ENCODE results near the gene PPA1. TPM values are rescaled to one million over a fixed set of nuclear protein-coding genes. Genes with fewer than 3 reads are reported as not detected.

The PPA1 gene
- total and polyA plus RNA-seq, 7 donors = 51.2 to 273 (median 99.5) TPM

DNA sequence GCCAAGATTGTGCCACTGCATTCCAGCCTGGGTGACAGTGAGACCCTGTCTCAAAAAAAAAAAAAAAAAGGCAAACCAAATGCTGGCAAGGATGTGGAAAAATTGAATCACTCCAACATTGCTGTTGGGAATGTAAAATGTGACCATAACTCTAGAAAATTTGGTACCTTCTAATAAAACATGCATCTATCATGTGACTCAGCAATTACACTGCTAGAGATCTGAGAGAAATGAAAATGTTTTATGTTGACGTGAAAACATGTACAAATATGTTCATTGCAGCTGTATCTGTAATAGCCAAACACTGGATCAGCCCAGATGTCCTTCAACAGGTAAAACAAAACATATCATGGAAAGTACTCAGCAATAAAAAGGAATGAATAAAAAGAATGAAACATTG is 32.1 kb downstream of the PPA1 start:
- peaks cover 0 to 5% (median 0%) of the 10 kb centered on the region in 4 donors for H3K9me3 ChIP-seq
- no peaks in the 10 kb centered on the region for H3K27me3 ChIP-seq
- peaks cover 0 to 81% (median 16%) of the 10 kb centered on the region in 4 donors for H3K36me3 ChIP-seq
- WGBS, 2 donors = 93 to 100% methylated on average over 1 of the region's 1 CpG
- intact Hi-C loops (cut with DNase I) = no loop called here
- H3K4me3 ChIP-seq = no peak overlapping the region
- no peaks in the 10 kb centered on the region for H3K4me1 ChIP-seq
- no peak overlapping the region for H3K27ac ChIP-seq
- TF ChIP-seq POLR2AphosphoS5 (IDR thresholded peaks at IDR 0.05) (no peak), EP300 (IDR thresholded peaks at IDR 0.05) (no peak), POLR2A (IDR thresholded peaks at IDR 0.05) (no peak)
- TF ChIP-seq, protein P1, sequence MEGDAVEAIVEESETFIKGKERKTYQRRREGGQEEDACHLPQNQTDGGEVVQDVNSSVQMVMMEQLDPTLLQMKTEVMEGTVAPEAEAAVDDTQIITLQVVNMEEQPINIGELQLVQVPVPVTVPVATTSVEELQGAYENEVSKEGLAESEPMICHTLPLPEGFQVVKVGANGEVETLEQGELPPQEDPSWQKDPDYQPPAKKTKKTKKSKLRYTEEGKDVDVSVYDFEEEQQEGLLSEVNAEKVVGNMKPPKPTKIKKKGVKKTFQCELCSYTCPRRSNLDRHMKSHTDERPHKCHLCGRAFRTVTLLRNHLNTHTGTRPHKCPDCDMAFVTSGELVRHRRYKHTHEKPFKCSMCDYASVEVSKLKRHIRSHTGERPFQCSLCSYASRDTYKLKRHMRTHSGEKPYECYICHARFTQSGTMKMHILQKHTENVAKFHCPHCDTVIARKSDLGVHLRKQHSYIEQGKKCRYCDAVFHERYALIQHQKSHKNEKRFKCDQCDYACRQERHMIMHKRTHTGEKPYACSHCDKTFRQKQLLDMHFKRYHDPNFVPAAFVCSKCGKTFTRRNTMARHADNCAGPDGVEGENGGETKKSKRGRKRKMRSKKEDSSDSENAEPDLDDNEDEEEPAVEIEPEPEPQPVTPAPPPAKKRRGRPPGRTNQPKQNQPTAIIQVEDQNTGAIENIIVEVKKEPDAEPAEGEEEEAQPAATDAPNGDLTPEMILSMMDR (IDR thresholded peaks at IDR 0.05) = no peak
- DNase-seq = no peak

DNA sequence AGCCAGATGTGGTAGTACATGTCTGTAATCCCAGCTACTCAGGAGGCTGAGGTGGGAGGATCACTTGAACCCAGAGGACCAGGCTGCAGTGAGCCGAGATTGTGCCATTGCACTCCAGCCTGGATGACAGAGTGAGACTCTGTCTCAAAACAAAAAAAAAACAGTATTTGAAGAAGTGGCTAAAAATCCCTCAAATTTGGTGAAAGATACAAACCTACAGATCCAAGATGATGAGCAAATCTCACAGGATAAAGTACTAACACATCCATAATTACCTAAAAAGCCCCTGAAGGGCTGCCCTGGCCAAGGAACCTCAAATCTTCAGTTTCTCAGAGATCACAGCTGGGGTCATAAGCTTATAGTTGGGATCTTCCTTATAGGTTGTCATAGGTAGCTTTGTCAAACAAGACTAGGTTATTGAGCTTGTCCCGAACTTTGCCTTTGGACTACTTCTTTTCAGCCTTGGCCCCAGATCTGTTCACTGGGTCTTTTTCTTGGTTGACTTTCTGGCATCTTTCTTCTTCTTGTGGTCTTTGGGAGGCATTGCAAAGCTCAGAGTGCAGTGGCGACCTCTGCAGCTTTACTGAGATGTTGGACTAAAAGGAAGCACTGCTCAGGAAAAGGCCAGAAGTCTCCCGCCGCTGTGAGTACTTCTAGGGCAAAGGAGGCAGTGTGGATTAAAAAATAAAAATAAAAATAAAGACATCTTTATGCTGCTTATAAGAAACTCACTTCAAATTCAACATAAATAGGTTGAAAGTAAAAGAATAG is 34.3 kb downstream of the PPA1 start:
- 96 to 98% methylated on average over 5 of the region's 5 CpGs for WGBS, 2 donors

DNA sequence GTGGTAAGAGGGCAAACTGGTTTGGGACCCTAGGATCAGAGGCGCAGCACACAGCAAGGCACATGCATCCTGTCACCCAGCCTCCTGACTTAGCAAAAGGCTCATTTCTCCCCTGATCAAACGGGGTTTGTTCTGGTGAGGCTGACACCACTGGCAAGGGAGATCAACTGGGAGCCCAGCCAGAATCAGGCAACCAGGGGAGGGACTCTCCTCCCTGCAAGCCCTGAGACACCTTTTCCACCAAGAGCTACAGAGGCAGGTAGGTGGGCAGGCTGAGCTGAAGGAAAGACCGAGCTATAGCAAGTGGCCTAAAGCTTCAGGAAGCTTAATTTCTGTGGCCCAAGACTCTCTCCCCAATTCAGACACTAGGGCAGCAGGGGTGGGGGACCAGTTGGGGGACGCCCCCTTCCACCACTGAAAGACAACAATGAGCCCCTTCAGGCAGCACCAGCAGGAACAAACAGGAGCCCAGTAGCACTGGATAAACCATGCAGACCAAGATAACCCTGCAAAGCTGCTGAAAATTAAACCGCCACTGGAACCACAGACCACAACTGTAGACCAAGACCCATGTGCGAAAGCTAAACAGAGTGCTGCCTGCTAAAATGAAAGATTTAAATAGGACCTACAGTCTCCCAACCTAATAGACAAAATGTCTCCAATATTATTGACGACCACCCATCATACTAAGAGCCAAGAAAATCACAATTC is 35.8 kb downstream of the PPA1 start:
- peaks cover 0 to 5% (median 0%) of the 10 kb centered on the region in 4 donors for H3K9me3 ChIP-seq
- no peak for DNase-seq
- peaks cover 0 to 47% (median 0%) of the 10 kb centered on the region in 4 donors for H3K36me3 ChIP-seq
- H3K27ac ChIP-seq = no peak overlapping the region
- intact Hi-C loops (cut with DNase I) = no loop called here
- TF ChIP-seq POLR2AphosphoS5 (IDR thresholded peaks at IDR 0.05) = no peak
- TF ChIP-seq POLR2A (IDR thresholded peaks at IDR 0.05) = no peak
- no peak for TF ChIP-seq EP300 (IDR thresholded peaks at IDR 0.05)
- TF ChIP-seq, protein P1 (IDR thresholded peaks at IDR 0.05) = no peak
- peaks cover 0 to 2% (median 0%) of the 10 kb centered on the region in 4 donors for H3K4me1 ChIP-seq
- H3K4me3 ChIP-seq = no peak overlapping the region
- WGBS, 2 donors = 63 to 88% methylated on average over 7 of the region's 7 CpGs
- H3K27me3 ChIP-seq = no peaks in the 10 kb centered on the region

More for the DNA sequence above, 34.3 kb downstream of the PPA1 start:
- no peak for DNase-seq
- TF ChIP-seq EP300 (IDR thresholded peaks at IDR 0.05) (no peak), POLR2AphosphoS5 (IDR thresholded peaks at IDR 0.05) (no peak), POLR2A (IDR thresholded peaks at IDR 0.05) (no peak)
- TF ChIP-seq, protein P1 (IDR thresholded peaks at IDR 0.05) = no peak
- H3K36me3 ChIP-seq = peaks cover 0 to 59% (median 8%) of the 10 kb centered on the region in 4 donors
- H3K27me3 ChIP-seq = no peaks in the 10 kb centered on the region
- H3K4me3 ChIP-seq = no peak overlapping the region
- H3K4me1 ChIP-seq = no peaks in the 10 kb centered on the region
- intact Hi-C loops (cut with DNase I) = no loop called here
- peaks cover 0 to 5% (median 0%) of the 10 kb centered on the region in 4 donors for H3K9me3 ChIP-seq
- H3K27ac ChIP-seq = no peak overlapping the region

DNA sequence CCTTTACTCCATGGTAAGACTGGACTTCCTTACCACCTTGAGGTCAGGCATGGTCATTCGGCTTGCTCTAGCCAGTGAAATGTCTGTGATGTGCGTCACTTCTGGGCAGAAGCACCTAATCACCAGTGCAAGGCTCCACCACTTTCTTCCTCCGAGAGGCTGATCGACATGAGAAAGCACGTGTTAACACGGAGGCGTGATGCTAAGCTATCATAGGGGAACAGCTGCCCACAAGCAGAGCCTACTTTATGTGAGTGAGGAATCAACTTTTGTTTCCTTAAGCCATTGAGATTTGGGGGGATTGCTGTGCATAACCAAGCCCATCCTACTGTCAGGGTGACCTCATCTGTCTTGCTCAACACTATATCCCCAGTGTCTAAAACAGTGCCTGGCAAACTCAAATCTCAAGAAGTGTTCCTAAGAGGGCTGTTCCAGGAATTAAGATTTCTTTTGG is 39.8 kb downstream of the PPA1 start:
- intact Hi-C loops (cut with DNase I) = no loop called here
- no peak for DNase-seq
- H3K9me3 ChIP-seq = no peaks in the 10 kb centered on the region
- H3K27me3 ChIP-seq = no peaks in the 10 kb centered on the region
- H3K4me1 ChIP-seq = peaks cover 0 to 12% (median 0%) of the 10 kb centered on the region in 4 donors
- H3K36me3 ChIP-seq = peaks cover 0 to 8% (median 0%) of the 10 kb centered on the region in 4 donors
- WGBS, 2 donors = 95 to 97% methylated on average over 7 of the region's 7 CpGs
- no peak overlapping the region for H3K4me3 ChIP-seq
- no peak overlapping the region for H3K27ac ChIP-seq
- TF ChIP-seq POLR2AphosphoS5 (IDR thresholded peaks at IDR 0.05) (no peak), POLR2A (IDR thresholded peaks at IDR 0.05) (no peak), EP300 (IDR thresholded peaks at IDR 0.05) (no peak)
- TF ChIP-seq, protein P1 (IDR thresholded peaks at IDR 0.05) = no peak

All from sigmoid colon (tissue), 7 donors.